ENCODE data around the gene MDH1. TPM values are rescaled to one million over a fixed set of nuclear protein-coding genes. Genes with fewer than 3 reads are reported as not detected.
A peak's percentile ranks its signal among the peaks of the same experiment; 100 is the strongest.

The MDH1 gene
- total RNA-seq, 2 donors from 2014 or later: 837 to 1,569 TPM

DNA sequence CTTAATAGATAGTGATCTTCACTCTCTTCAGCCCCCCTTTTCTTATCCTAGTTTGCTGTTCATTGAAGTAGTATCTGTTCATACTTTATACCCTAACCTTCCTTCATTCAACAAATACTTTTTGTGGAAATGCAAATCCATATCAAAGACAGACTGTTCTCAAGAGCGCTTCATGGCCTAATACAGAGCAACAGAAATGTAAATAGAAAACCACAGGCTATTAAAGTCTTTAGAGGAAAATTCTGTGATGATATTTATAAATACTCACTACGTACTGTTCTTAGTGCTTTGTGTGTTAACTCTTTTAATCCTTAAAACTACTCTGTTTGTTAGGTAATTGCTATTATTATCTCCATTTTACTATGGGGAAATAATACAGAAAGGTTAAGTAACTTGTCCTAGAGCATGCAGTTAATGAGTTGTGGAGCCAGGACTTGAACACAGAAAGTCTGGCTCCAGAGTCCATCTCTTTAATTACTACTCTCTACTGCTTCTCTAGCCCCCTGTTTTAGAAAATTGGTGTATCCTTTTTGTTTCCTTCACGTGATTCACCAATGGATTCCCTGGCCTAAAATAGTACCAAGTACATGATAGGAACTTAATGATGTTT, 2.9 kb downstream of the MDH1 start:
- no peak for TF ChIP-seq CTCF (IDR thresholded peaks at IDR 0.05)
- H3K4me3 ChIP-seq: peak overlapping the region; percentile 20 to 84
- no peaks in the 10 kb centered on the region for H3K9me3 ChIP-seq
- DNase-seq (ENCODE audit: low spot score): no peak
- H3K36me3 ChIP-seq: peaks cover 40% of the 10 kb centered on the region
- peaks cover 0 to 58% of the 10 kb centered on the region in 2 donors for H3K4me1 ChIP-seq
- peak overlapping the region; percentile 89 to 97 for H3K27ac ChIP-seq
- no peaks in the 10 kb centered on the region for H3K27me3 ChIP-seq

- Histone ChIP-seq H3K27ac (peak overlapping the region in 1 of 2 donors; percentile 0), H3K36me3 (peaks cover 63% of the 10 kb centered on the region), H3K27me3 (no peaks in the 10 kb centered on the region), H3K4me3 (no peak overlapping the region), H3K4me1 (peaks cover 0 to 45% of the 10 kb centered on the region in 2 donors), H3K9me3 (no peaks in the 10 kb centered on the region)
- DNase-seq (ENCODE audit: low spot score): no peak
- no peak for TF ChIP-seq CTCF (IDR thresholded peaks at IDR 0.05)
Observed at GRCh38 chr2:63594660-63595059, 5.9 kb downstream of the MDH1 start.

DNA sequence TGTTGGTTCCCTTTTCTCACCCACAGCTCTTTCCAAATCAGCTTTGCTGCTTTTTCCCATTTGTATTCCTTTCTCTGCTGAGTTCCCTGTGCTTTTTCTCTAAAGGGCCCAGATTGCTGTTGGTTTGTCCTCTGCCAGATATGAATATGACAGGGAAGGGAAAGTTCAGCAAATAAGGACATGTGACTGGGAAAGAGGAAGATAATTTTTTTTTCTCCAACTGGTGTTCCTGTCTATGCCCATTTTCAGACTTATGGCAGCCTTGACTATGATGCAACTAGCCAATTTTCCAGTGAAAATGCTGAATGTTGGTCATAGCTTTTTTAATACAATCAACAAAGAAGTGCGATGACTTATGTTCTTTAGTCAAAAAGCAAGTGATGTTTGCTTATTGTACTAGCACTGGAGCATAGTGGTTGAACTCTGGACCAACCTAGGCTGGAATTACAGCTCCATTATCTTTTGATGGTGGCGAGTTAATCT, 7.7 kb downstream of the MDH1 start:
- TF ChIP-seq CTCF (IDR thresholded peaks at IDR 0.05): no peak
- Histone ChIP-seq H3K27me3 (no peaks in the 10 kb centered on the region), H3K9me3 (no peaks in the 10 kb centered on the region), H3K27ac (no peak overlapping the region), H3K4me1 (peaks cover 0 to 33% of the 10 kb centered on the region in 2 donors), H3K4me3 (no peak overlapping the region), H3K36me3 (peaks cover 80% of the 10 kb centered on the region)
- no peak for DNase-seq (ENCODE audit: low spot score)

DNA sequence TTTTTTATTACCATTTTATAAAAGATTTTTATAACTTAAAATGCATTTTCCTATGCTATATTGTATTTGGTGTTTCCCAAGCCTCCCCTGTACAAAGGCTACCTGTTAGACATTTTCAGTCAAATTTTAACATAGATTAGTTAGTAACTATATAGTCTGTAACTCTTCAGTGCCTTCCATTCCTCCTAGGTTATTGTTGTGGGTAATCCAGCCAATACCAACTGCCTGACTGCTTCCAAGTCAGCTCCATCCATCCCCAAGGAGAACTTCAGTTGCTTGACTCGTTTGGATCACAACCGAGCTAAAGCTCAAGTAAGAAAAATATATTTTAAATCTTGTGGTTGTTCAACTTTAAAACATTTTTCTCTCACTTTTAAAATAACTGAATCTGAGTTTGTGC, 10.2 kb downstream of the MDH1 start:
- Histone ChIP-seq H3K36me3 (peaks cover 80% of the 10 kb centered on the region), H3K27ac (no peak overlapping the region), H3K27me3 (no peaks in the 10 kb centered on the region), H3K4me1 (peaks cover 0 to 23% of the 10 kb centered on the region in 2 donors), H3K9me3 (no peaks in the 10 kb centered on the region), H3K4me3 (no peak overlapping the region)
- no peak for DNase-seq (ENCODE audit: low spot score)
- no peak for TF ChIP-seq CTCF (IDR thresholded peaks at IDR 0.05)

DNA sequence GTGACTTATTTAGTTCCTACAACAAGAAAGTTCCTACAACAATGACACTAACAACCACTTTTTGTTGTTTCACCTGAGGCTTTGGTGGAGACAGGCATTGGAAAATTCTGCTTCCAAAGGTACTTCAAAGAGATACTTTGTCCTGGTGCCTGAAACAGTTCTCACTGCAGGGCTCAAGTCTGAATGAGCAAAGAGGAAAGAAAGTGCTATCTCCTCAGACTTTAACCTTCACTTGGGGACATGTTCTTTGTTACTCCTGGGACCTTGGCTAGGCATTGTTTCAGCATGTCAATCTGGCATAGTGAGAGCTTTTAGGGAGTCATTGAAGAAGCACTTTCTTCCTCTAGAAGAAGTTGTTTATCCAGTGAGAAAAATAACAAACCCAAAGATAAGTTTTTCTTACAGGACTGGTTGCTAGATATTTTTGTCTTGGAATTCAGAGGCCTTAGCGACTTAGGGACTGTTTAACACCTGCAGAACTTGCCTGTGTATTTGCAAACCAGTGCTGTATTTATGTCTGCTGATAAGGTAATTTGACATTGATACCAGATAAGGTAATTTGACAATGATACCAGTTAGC, 12.2 kb downstream of the MDH1 start:
- no peak for DNase-seq (ENCODE audit: low spot score)
- Histone ChIP-seq H3K4me1 (peaks cover 0 to 13% of the 10 kb centered on the region in 2 donors), H3K9me3 (no peaks in the 10 kb centered on the region), H3K4me3 (no peak overlapping the region), H3K36me3 (peaks cover 79% of the 10 kb centered on the region), H3K27ac (no peak overlapping the region), H3K27me3 (no peaks in the 10 kb centered on the region)
- no peak for TF ChIP-seq CTCF (IDR thresholded peaks at IDR 0.05)
